Fibroblast of mammary gland (primary cell): ENCODE results near the gene COL23A1.
"Not testable (repeated sequence)": the region's sequence is repeated elsewhere in the genome, so short reads cannot be mapped to it uniquely, and the experiment has no call there.

Experiments used
- DNase-seq: peaks from one replicate; pipeline ENCODE4 v3.0.0-alpha.2; 2010; ENCODE audit warnings: low read depth
- H3K4me3 ChIP-seq: 2 replicates; pipeline ENCODE4 v1.5.1; 2011; ENCODE audit warnings: low read depth, mild to moderate bottlenecking, low read length, moderate library complexity; ENCODE audit not compliant: control insufficient read depth
- TF ChIP-seq, protein P1 (sequence below): conservative IDR thresholded peaks from 2 replicates; pipeline ENCODE4 v1.5.1; 2011; ENCODE audit warnings: low read depth, low read length, inconsistent platforms; ENCODE audit not compliant: control insufficient read depth, insufficient read depth

COL23A1 gene

DNA sequence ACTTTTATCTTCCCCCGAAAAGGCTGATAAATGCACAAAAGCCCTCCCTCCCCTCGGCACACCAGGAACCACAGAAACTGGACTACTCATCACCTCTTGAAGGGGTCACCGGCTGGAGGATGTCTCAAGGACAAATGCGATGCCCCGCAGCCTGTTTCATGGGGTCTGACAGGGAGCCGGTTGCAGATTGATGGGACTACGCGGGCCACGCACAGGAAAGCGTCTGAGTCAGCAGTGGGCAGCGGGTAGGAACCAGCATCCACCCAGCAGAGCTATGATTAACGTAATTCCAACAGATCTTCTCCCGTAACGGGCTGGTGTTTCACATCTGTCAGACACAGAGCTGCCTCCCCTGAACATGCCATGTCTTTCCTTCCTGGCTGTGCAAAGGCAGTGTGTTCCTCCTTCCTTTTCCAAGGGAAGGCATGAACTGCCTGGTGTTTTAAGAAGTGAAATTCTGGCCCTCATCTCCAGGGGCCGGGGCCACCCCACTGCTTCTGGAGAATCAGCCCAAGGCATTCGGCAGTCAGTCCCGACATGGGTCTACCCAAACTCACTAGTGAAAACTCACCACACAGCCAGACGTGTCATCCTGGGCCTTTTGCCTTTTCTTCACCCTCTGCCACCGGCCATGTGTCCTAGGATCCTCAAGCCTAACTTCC, 213.1 kb downstream of the COL23A1 start:
- no peak for DNase-seq
- H3K4me3 ChIP-seq = no peak overlapping the region
- TF ChIP-seq, protein P1, sequence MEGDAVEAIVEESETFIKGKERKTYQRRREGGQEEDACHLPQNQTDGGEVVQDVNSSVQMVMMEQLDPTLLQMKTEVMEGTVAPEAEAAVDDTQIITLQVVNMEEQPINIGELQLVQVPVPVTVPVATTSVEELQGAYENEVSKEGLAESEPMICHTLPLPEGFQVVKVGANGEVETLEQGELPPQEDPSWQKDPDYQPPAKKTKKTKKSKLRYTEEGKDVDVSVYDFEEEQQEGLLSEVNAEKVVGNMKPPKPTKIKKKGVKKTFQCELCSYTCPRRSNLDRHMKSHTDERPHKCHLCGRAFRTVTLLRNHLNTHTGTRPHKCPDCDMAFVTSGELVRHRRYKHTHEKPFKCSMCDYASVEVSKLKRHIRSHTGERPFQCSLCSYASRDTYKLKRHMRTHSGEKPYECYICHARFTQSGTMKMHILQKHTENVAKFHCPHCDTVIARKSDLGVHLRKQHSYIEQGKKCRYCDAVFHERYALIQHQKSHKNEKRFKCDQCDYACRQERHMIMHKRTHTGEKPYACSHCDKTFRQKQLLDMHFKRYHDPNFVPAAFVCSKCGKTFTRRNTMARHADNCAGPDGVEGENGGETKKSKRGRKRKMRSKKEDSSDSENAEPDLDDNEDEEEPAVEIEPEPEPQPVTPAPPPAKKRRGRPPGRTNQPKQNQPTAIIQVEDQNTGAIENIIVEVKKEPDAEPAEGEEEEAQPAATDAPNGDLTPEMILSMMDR = no peak

DNA sequence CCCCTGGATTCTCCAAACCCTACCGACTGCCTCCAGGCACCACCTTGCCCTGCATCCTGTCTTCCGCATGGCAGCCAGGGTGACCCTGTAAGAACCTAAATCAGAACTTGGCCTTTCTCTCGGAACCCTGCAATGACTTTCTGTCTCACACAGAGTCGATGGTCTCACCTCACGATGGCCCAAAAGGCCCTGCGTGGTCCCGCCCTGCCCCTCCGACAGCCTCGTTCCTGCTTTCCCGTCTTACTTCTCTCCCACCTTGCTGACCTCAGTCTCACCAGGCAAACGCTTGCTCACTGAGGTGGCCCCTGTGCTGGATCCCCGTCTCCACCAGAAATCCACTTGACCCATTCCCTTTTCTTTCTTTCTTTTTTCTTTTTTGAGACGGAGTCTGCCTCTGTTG, 214.8 kb downstream of the COL23A1 start:
- TF ChIP-seq, protein P1 = no peak
- DNase-seq = no peak
- H3K4me3 ChIP-seq = no peak overlapping the region

- no peak for DNase-seq
- TF ChIP-seq, protein P1 = no peak
These were observed 216.5 kb downstream of the COL23A1 start for GRCh38 chr5:178373711-178374110.

GRCh38 chr5:178372142-178372571, 218.0 kb downstream of the COL23A1 start:
- no peak for DNase-seq
- H3K4me3 ChIP-seq = no peak overlapping the region
- TF ChIP-seq, protein P1 = no peak

More at GRCh38 chr5:178373711-178374110, 216.5 kb downstream of the COL23A1 start:
- no peak overlapping the region for H3K4me3 ChIP-seq

DNA sequence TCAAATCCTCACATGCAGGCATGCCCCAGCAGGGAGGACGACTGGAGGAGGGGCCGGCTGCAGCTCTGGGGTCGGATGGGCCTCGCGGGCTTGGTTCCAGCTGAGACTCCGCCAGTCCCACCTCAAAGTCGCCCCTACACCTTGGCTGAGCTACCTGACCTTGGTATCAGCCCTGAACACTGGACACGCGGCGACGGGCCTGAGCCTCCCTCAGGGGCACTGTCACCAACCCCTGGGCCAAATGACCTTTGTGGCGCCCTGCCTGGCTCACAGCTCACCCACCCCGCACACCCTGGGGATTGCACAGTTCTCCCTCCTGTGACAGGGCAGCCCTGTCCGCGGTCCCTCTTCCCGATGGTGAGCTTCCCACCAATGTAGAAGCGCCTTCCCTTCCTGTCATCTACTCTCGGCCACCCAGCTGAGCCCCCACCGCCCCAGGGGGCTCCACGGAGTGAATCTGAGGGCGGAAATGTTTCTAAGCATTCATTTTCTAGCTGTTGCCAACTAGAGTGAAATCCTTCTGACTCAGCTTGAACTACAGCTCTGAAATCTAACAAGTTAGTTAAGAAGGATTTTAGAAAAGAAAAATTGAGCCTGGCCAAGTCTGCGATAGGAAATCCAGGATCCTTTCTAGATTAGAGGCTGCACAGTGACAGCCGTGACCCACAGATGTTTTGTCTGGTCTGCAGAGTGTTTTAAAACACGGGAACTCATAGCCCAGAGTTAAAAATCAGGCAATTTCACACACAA, 218.7 kb downstream of the COL23A1 start:
- no peak overlapping the region for H3K4me3 ChIP-seq
- no peak for DNase-seq
- TF ChIP-seq, protein P1 = no peak

DNA sequence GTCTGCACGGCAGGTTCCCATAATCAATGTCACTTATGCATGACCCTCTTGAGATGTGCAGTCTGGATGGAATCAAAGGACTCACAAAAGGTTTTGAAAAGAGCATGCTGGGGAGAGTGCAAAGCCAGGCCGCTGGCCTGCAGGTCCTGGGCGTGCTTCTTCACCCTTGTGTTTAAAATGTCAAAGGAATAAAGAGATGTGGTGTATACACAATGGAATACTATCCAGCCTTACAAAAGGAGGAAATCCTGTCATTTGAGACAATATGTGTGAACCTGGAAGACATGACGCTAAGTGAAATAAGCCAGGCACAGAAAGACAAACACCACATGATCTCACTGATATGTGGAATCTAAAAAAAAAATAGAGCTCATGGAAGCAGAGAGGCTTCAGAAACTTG, 220.1 kb downstream of the COL23A1 start:
- no peak overlapping the region for H3K4me3 ChIP-seq
- TF ChIP-seq, protein P1 = no peak
- DNase-seq = no peak

GRCh38 chr5:178369469-178369868, 220.7 kb downstream of the COL23A1 start:
- H3K4me3 ChIP-seq, DNase-seq: not testable (repeated sequence)
